H1 (cell line): ENCODE results near the gene PID1. TPM values are rescaled to one million over a fixed set of nuclear protein-coding genes. Genes with fewer than 3 reads are reported as not detected.

Experiments
- CTCF ChIA-PET: fragments of 300-600 bp; sonication (Branson Sonifier 250); formaldehyde crosslinking; loops from one replicate; lab custom pipeline; 2021; ENCODE audit not compliant: partially characterized antibody; lab: Charles Lee
- POLR2A ChIA-PET: fragments of 300-600 bp; sonication (Branson Sonifier 250); formaldehyde crosslinking; loops from one replicate; lab custom pipeline; 2021; ENCODE audit warnings: inconsistent platforms; ENCODE audit not compliant: partially characterized antibody; lab: Charles Lee
- DNase-seq, 2 experiments: peaks; one replicate each; pipeline versions ENCODE4 v3.0.0 to v3.0.0-alpha.2; 2010 to 2022; ENCODE audit warnings: low spot score in 2 of 2, low read depth in 1 of 2, mixed read lengths in 1 of 2
- FAIRE-seq: peaks from 2 replicates; lab custom pipeline; 2011; peaks lifted over from hg19 to GRCh38; lab: Jason Lieb, UNC
- H2AFZ ChIP-seq: 2 replicates; pipeline ENCODE4 v1.8.1; 2012; ENCODE audit warnings: low read length, inconsistent platforms
- H2AK5ac ChIP-seq: 2 replicates; pipeline ENCODE4 v1.6.1; 2013; ENCODE audit warnings: low read depth, low read length
- H2BK120ac ChIP-seq: replicated peaks from 2 replicates; pipeline ENCODE3; 2013; ENCODE audit warnings: low read depth, low read length, inconsistent platforms
- H2BK12ac ChIP-seq: 2 replicates; pipeline ENCODE4 v1.6.1; 2013; ENCODE audit warnings: low read depth, low read length
- H2BK15ac ChIP-seq: 2 replicates; pipeline ENCODE4 v1.6.1; 2013; ENCODE audit warnings: low read length
- H2BK20ac ChIP-seq: 2 replicates; pipeline ENCODE4 v1.6.1; 2013; ENCODE audit warnings: low read length
- H2BK5ac ChIP-seq: 2 replicates; pipeline ENCODE4 v1.6.1; 2013; ENCODE audit warnings: low read depth, low read length
- H3K14ac ChIP-seq: 2 replicates; pipeline ENCODE4 v1.6.1; 2013; ENCODE audit warnings: inconsistent platforms; ENCODE audit not compliant: insufficient read length
- H3K18ac ChIP-seq: 2 replicates; pipeline ENCODE4 v1.6.1; 2013; ENCODE audit warnings: low read length; ENCODE audit errors: extremely low read depth
- H3K23ac ChIP-seq: 2 replicates; pipeline ENCODE4 v1.6.1; 2013; ENCODE audit warnings: inconsistent platforms; ENCODE audit not compliant: insufficient read length
- H3K23me2 ChIP-seq: 2 replicates; pipeline ENCODE4 v1.6.1; 2013; ENCODE audit warnings: low read depth, low read length
- H3K27ac ChIP-seq: 2 replicates; pipeline ENCODE4 v1.6.1; 2011; ENCODE audit warnings: low read depth, low read length, inconsistent platforms
- H3K27me3 ChIP-seq, 4 experiments: replicated peaks in 1 of 4; 1 replicate in 1 of 4; 2 replicates in 3 of 4; pipeline versions ENCODE4 v1.6.1 to v1.8.1; 2011 to 2013; ENCODE audit warnings: low read length in 3 of 4, mild to moderate bottlenecking in 3 of 4, inconsistent platforms in 2 of 4, mixed read lengths in 2 of 4, moderate library complexity in 1 of 4; ENCODE audit not compliant: control insufficient read depth in 3 of 4, insufficient read depth in 3 of 4; ENCODE audit errors: extremely low read depth in 1 of 4
- H3K36me3 ChIP-seq, 4 experiments: 2 replicates each; pipeline versions ENCODE4 v1.6.1 to v1.8.1; 2011 to 2013; ENCODE audit warnings: mild to moderate bottlenecking in 4 of 4, low read length in 3 of 4, moderate library complexity in 2 of 4, control low read depth in 1 of 4, inconsistent platforms in 1 of 4; ENCODE audit not compliant: insufficient read depth in 4 of 4, control insufficient read depth in 2 of 4
- H3K4ac ChIP-seq: replicated peaks from 2 replicates; pipeline ENCODE3; 2013; ENCODE audit warnings: low read length, low read depth, mixed read lengths, inconsistent platforms; ENCODE audit not compliant: insufficient read length
- H3K4me1 ChIP-seq, 4 experiments: replicated peaks in 1 of 4; 1 replicate in 1 of 4; 2 replicates in 3 of 4; pipeline versions ENCODE4 v1.6.1 to v1.8.1; 2011 to 2013; ENCODE audit warnings: low read length in 3 of 4, inconsistent platforms in 2 of 4, mixed read lengths in 1 of 4; ENCODE audit not compliant: insufficient read depth in 4 of 4, control insufficient read depth in 3 of 4
- H3K4me2 ChIP-seq, 2 experiments: 2 replicates each; pipeline versions ENCODE4 v1.6.1 to v1.8.1; 2011 to 2013; ENCODE audit warnings: low read depth in 2 of 2, low read length in 2 of 2, control low read depth in 1 of 2, inconsistent platforms in 1 of 2, mild to moderate bottlenecking in 1 of 2; ENCODE audit not compliant: insufficient read depth in 1 of 2
- H3K4me3 ChIP-seq, 4 experiments: fragments of 200-600, 300-600 bp in 1 of 4; sonication (generic), shearing (Covaris generic), sonication (Bioruptor Twin) in 1 of 4; 2 replicates each; pipeline versions ENCODE4 v1.5.1 to v1.8.1; 2011 to 2016; ENCODE audit warnings: low read length in 4 of 4, low read depth in 3 of 4, control low read depth in 2 of 4, inconsistent platforms in 2 of 4, mild to moderate bottlenecking in 2 of 4, mixed read lengths in 1 of 4, moderate library complexity in 1 of 4; ENCODE audit not compliant: insufficient read depth in 2 of 4; ENCODE audit errors: extremely low read depth in 1 of 4
- H3K56ac ChIP-seq: replicated peaks from 2 replicates; pipeline ENCODE3; 2013; ENCODE audit warnings: low read depth, mild to moderate bottlenecking, mixed read lengths, low read length, inconsistent platforms; ENCODE audit not compliant: insufficient read length
- H3K79me1 ChIP-seq: 2 replicates; pipeline ENCODE4 v1.6.1; 2013; ENCODE audit warnings: low read depth, low read length, control low read depth
- H3K79me2 ChIP-seq, 2 experiments: 2 replicates each; pipeline versions ENCODE4 v1.6.1 to v1.8.1; 2012 to 2013; ENCODE audit warnings: low read length in 2 of 2, mild to moderate bottlenecking in 2 of 2, inconsistent platforms in 1 of 2; ENCODE audit not compliant: insufficient read depth in 2 of 2, control insufficient read depth in 1 of 2
- H3K9ac ChIP-seq, 4 experiments: replicated peaks in 1 of 4; 1 replicate in 1 of 4; 2 replicates in 3 of 4; pipeline versions ENCODE4 v1.6.1 to v1.8.1; 2011 to 2013; ENCODE audit warnings: low read depth in 3 of 4, low read length in 3 of 4, control low read depth in 2 of 4, mild to moderate bottlenecking in 2 of 4, moderate library complexity in 2 of 4, inconsistent platforms in 1 of 4; ENCODE audit errors: extremely low read depth in 1 of 4
- H3K9me3 ChIP-seq, 2 experiments: 2 replicates each; pipeline versions ENCODE4 v1.6.1 to v1.8.1; 2012 to 2013; ENCODE audit warnings: mild to moderate bottlenecking in 2 of 2, moderate library complexity in 2 of 2, control low read depth in 1 of 2, inconsistent platforms in 1 of 2, low read depth in 1 of 2, low read length in 1 of 2, mixed read lengths in 1 of 2; ENCODE audit not compliant: insufficient read depth in 2 of 2
- H4K20me1 ChIP-seq, 2 experiments: replicated peaks in 1 of 2; 2 replicates each; pipeline versions ENCODE3 to v1.8.1; 2011 to 2013; ENCODE audit warnings: inconsistent platforms in 2 of 2, low read length in 2 of 2, mild to moderate bottlenecking in 1 of 2; ENCODE audit not compliant: insufficient read depth in 2 of 2, control insufficient read depth in 1 of 2
- H4K5ac ChIP-seq: 2 replicates; pipeline ENCODE4 v1.6.1; 2013; ENCODE audit warnings: low read length, low read depth, mixed read lengths, inconsistent platforms; ENCODE audit not compliant: insufficient read length
- H4K8ac ChIP-seq: 2 replicates; pipeline ENCODE4 v1.8.0; 2013; ENCODE audit warnings: mild to moderate bottlenecking, moderate library complexity, low read length, inconsistent platforms; ENCODE audit not compliant: insufficient read depth; ENCODE audit errors: extremely low read depth
- H4K91ac ChIP-seq: replicated peaks from 2 replicates; pipeline ENCODE3; 2013; ENCODE audit warnings: low read length, mixed read lengths, inconsistent platforms; ENCODE audit not compliant: insufficient read length
- NANOG ChIP-seq: IDR thresholded peaks from 2 replicates; pipeline ENCODE4 v1.6.1; 2011; ENCODE audit warnings: low read length, low read depth, mild to moderate bottlenecking, inconsistent platforms; ENCODE audit not compliant: insufficient read depth, poor library complexity, severe bottlenecking
- WGBS, 2 experiments: shearing (Covaris generic) in 1 of 2; methylation state at CpG; one replicate each; pipeline versions ENCODE4 v1.1.6 to v1.1.7; 2013 to 2015; ENCODE audit warnings: low lambda C conversion rate in 2 of 2, mixed read lengths in 2 of 2, inconsistent platforms in 1 of 2, low coverage in 1 of 2, missing lambda C conversion rate in 1 of 2; ENCODE audit not compliant: insufficient replicate concordance in 2 of 2, insufficient coverage in 1 of 2, insufficient read length in 1 of 2; ENCODE audit errors: extremely low coverage in 1 of 2, missing lambda C conversion rate in 1 of 2; 5-methylcytosine and 5-hydroxymethylcytosine counted together
- polyA plus RNA-seq, 7 experiments: library from polyadenylated mRNA; depleted of rRNA in 3 of 7; stranded (reverse) in 5 of 7; unstranded in 2 of 7; fragments of >200 nt in 5 of 7; fragments of 200-250 nt in 2 of 7; gene quantifications; 1 replicate in 5 of 7; 2 replicates in 1 of 7; 4 replicates in 1 of 7; pipeline versions ENCODE4 v1.2.1 to v1.2.3, GENCODE V29; 2011 to 2013; ENCODE audit warnings: missing spikeins in 2 of 7, mixed read lengths in 2 of 7
- total RNA-seq: library from RNA; stranded (reverse); fragmentation: NEBNext Ultra II Directional; extraction: Animal tissue kit (Norgen Biotek cat#: 25700); gene quantifications from 2 replicates; pipeline ENCODE4 v1.2.1, GENCODE V29; 2021

Gene PID1
- total and polyA plus RNA-seq, 2 of the 8 experiments (the other 6 are each of a cell fraction or from before 2014, with no cell fraction given): 1.5 to 3.3 TPM

DNA sequence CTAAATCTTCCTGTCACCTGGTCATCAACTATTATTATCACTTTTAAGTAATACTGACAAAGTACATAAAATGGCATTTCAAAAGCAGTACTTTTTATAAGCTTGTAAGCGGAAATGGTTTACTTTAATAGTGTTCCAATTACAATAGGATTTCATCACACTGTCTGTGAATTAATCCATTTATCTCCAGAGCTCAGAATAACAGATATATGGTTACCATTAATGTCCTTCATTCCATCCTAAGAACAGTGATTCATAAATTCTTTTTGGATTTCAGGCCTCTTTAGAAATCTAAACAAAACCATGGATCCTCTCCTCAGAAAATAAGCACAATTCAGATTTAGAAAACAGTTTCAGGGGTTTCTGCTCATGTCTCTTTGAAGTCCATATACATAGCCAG lies 68.4 kb downstream of the PID1 start:
- no peaks in the 10 kb centered on the region for H4K20me1 ChIP-seq
- no peak overlapping the region for H2AFZ ChIP-seq
- DNase-seq: no peak
- no peak overlapping the region for H2BK5ac ChIP-seq
- H3K23me2 ChIP-seq: no peaks in the 10 kb centered on the region
- no peak for FAIRE-seq
- no peaks in the 10 kb centered on the region for H3K36me3 ChIP-seq
- no peak overlapping the region for H2BK120ac ChIP-seq
- H4K91ac ChIP-seq: no peak overlapping the region
- H3K4me3 ChIP-seq: no peak overlapping the region
- H2AK5ac ChIP-seq: no peak overlapping the region
- 92% methylated on average over 1 of the region's 1 CpG; no CpG with 5 or more reads in 1 of the 2 experiments for WGBS, 2 experiments
- no peak overlapping the region for H3K18ac ChIP-seq
- no peak overlapping the region for H3K4me2 ChIP-seq
- no peaks in the 10 kb centered on the region for H3K79me2 ChIP-seq
- ChIA-PET POLR2A (no interaction called here), CTCF (interaction anchor here (0.6 to 1.0 kb wide), 2 partner anchors 27 to 969 kb away, joined by 3 read pairs; no protein-coding TSS in a partner anchor)
- H3K9me3 ChIP-seq: no peaks in the 10 kb centered on the region
- no peak overlapping the region for H4K5ac ChIP-seq
- no peak overlapping the region for H3K9ac ChIP-seq
- no peak overlapping the region for H2BK20ac ChIP-seq
- H3K4ac ChIP-seq: no peak overlapping the region
- H3K23ac ChIP-seq: no peak overlapping the region
- H2BK15ac ChIP-seq: no peak overlapping the region
- TF ChIP-seq NANOG: no peak
- no peak overlapping the region for H3K56ac ChIP-seq
- no peak overlapping the region for H3K27ac ChIP-seq
- no peak overlapping the region for H2BK12ac ChIP-seq
- H3K27me3 ChIP-seq: no peaks in the 10 kb centered on the region
- H3K4me1 ChIP-seq: no peaks in the 10 kb centered on the region
- no peak overlapping the region for H3K14ac ChIP-seq
- H3K79me1 ChIP-seq: no peaks in the 10 kb centered on the region
- no peak overlapping the region for H4K8ac ChIP-seq
